Measurements from ENCODE around the gene KCNC4.

The KCNC4 gene

GRCh38 chr1:110229348-110230001 lies 19.4 kb downstream of the KCNC4 start:
- H3K27ac ChIP-seq: no peak overlapping the region

GRCh38 chr1:110230381-110231199 lies 20.5 kb downstream of the KCNC4 start:
- no peak overlapping the region for H3K27ac ChIP-seq
- no peak for TF ChIP-seq CTCF (conservative IDR thresholded peaks at IDR 0.05)

More at GRCh38 chr1:110229348-110230001, 19.4 kb downstream of the KCNC4 start:
- no peak for TF ChIP-seq CTCF (conservative IDR thresholded peaks at IDR 0.05)

- H3K27ac ChIP-seq: peak overlapping the region; percentile 99
- TF ChIP-seq CTCF (conservative IDR thresholded peaks at IDR 0.05): no peak
These were observed 23.7 kb downstream of the KCNC4 start for GRCh38 chr1:110233861-110234260.

- H3K27ac ChIP-seq: peak overlapping the region; percentile 99
- no peak for TF ChIP-seq CTCF (conservative IDR thresholded peaks at IDR 0.05)
These were observed 24.6 kb downstream of the KCNC4 start for GRCh38 chr1:110234691-110235090.

- peak overlapping the region; percentile 99 for H3K27ac ChIP-seq
- TF ChIP-seq CTCF (conservative IDR thresholded peaks at IDR 0.05): no peak
These were observed 25.2 kb downstream of the KCNC4 start for GRCh38 chr1:110235181-110235833.

- no peak for TF ChIP-seq CTCF (conservative IDR thresholded peaks at IDR 0.05)
- peak overlapping the region; percentile 99 for H3K27ac ChIP-seq
These were observed 25.9 kb downstream of the KCNC4 start for GRCh38 chr1:110235834-110236682.
